Measurements from ENCODE around the gene ST6GAL1. TPM values are rescaled to one million over a fixed set of nuclear protein-coding genes. Genes with fewer than 3 reads are reported as not detected.
A peak's percentile ranks its signal among the peaks of the same experiment; 100 is the strongest.

The ST6GAL1 gene
- total RNA-seq, 6 experiments from 2014 or later: 389 to 574 (median 483) TPM

- ATAC-seq (peak; percentile 57 to 78 (median 73)), DNase-seq (peak; percentile 79 to 94 (median 91))
- H3K4me3 ChIP-seq: peak overlapping the region; percentile 3 to 34 (median 8)
- intact Hi-C loops (cut with DNase I): loop anchor here in 1 of 2 donors (10.0 kb wide), 1 partner anchor 70 kb away; no protein-coding TSS in a partner anchor
- peaks cover 0 to 3% (median 1%) of the 10 kb centered on the region in 4 donors for H3K36me3 ChIP-seq
- peak overlapping the region; percentile 90 to 94 (median 93) for H3K27ac ChIP-seq
- TF ChIP-seq, protein P1, sequence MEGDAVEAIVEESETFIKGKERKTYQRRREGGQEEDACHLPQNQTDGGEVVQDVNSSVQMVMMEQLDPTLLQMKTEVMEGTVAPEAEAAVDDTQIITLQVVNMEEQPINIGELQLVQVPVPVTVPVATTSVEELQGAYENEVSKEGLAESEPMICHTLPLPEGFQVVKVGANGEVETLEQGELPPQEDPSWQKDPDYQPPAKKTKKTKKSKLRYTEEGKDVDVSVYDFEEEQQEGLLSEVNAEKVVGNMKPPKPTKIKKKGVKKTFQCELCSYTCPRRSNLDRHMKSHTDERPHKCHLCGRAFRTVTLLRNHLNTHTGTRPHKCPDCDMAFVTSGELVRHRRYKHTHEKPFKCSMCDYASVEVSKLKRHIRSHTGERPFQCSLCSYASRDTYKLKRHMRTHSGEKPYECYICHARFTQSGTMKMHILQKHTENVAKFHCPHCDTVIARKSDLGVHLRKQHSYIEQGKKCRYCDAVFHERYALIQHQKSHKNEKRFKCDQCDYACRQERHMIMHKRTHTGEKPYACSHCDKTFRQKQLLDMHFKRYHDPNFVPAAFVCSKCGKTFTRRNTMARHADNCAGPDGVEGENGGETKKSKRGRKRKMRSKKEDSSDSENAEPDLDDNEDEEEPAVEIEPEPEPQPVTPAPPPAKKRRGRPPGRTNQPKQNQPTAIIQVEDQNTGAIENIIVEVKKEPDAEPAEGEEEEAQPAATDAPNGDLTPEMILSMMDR (IDR thresholded peaks at IDR 0.05): no peak
- TF ChIP-seq POLR2A (IDR thresholded peaks at IDR 0.05): peak; percentile 59
- H3K9me3 ChIP-seq: no peaks in the 10 kb centered on the region
- H3K4me1 ChIP-seq: peaks cover 0 to 78% (median 33%) of the 10 kb centered on the region in 4 donors
- no peaks in the 10 kb centered on the region for H3K27me3 ChIP-seq
- WGBS (ENCODE audit: insufficient coverage, low coverage, low lambda C conversion rate, missing lambda C conversion rate): 34% methylated on average over 9 of the region's 9 CpGs
Measured at GRCh38 chr3:186974824-186975313, 44.5 kb downstream of the ST6GAL1 start.

DNA sequence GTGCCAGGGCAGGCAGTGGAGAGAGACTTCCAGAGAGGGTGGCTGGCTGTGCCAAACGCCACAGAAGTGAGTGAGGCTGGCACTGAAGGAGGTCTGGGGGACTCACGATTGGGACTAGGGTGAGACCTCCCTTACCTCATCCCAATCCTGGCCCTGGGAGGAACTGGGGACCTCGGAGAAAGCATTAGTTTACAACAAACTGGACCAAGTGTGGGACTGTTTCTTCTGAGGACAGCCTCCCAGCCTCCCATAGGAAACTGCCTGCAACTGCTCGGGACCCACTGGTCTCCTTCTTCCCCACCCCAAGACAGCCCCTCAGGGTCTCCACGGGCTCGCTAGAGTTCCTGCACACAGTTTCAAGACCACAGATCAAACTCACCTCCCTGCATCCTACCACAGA lies 45.4 kb downstream of the ST6GAL1 start:
- TF ChIP-seq POLR2A (IDR thresholded peaks at IDR 0.05): no peak
- TF ChIP-seq, protein P1 (IDR thresholded peaks at IDR 0.05): no peak
- Histone ChIP-seq H3K27me3 (no peaks in the 10 kb centered on the region), H3K36me3 (peaks cover 0 to 3% (median 2%) of the 10 kb centered on the region in 4 donors), H3K4me3 (peak overlapping the region; percentile 3 to 34 (median 8)), H3K27ac (peak overlapping the region; percentile 90 to 94 (median 93)), H3K9me3 (no peaks in the 10 kb centered on the region), H3K4me1 (peaks cover 0 to 83% (median 33%) of the 10 kb centered on the region in 4 donors)
- WGBS (ENCODE audit: insufficient coverage, low coverage, low lambda C conversion rate, missing lambda C conversion rate): 71% methylated on average over 3 of the region's 6 CpGs
- ATAC-seq (peak in 1 of 4 donors; percentile 7), DNase-seq (no peak)
- intact Hi-C loops (cut with DNase I): loop anchor here in 1 of 2 donors (10.0 kb wide), 1 partner anchor 69 kb away; no protein-coding TSS in a partner anchor

DNA sequence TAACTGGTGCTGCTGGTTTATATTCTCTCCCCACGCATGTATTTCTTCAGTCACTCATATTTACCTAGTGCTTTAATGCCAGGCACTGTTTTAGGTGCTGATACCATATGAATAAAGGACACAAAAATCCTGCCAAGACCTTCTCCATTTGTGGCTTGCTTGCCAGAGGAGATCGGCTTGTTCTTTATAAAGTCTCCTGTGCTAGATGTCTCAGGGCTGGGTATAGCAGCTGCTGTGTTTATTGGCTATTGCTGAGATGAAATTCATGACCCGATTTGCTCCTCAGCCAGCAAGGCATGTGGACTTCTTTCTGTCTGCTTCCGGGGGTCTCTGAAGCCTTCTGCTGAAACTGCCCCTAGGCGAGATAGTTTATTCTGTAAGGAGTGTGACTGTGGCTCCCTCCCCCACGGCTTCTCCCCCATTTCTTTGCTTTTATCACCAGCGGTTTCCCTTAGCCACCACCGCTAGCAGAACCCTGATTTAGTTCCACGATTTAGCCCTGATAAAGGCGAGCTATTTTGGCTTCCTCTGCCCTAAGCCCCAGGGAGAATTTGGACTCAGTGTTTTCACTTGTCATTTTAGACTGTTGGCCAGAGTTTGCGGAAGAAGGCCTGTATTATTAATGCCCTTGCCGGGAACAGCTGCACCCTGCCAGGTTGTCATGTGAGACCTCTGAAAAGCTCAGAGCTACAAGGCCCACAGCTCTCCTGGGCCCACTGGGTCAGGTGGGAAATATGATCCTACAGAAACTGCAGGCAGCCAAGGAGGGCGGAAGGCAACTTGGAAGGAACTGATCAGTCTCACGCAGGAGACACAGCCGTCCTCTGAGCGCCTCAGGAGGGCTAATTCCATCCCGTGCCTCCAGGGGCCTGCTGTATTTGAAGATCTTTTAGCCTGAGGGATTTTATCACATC lies 46.8 kb downstream of the ST6GAL1 start:
- WGBS (ENCODE audit: insufficient coverage, low coverage, low lambda C conversion rate, missing lambda C conversion rate): 18% methylated on average over 17 of the region's 17 CpGs
- H3K9me3 ChIP-seq: no peaks in the 10 kb centered on the region
- peak overlapping the region; percentile 90 to 94 (median 93) for H3K27ac ChIP-seq
- TF ChIP-seq, protein P1 (IDR thresholded peaks at IDR 0.05): peak in 1 of 4 donors; percentile 7
- peak; percentile 60 for TF ChIP-seq POLR2A (IDR thresholded peaks at IDR 0.05)
- peak overlapping the region in 2 of 3 donors; percentile 7 to 15 for H3K4me3 ChIP-seq
- no peaks in the 10 kb centered on the region for H3K27me3 ChIP-seq
- H3K4me1 ChIP-seq: peaks cover 0 to 77% (median 24%) of the 10 kb centered on the region in 4 donors
- DNase-seq (peak; percentile 80 to 86 (median 82)), ATAC-seq (peak; percentile 56 to 75 (median 68))
- intact Hi-C loops (cut with DNase I): loop anchor here in 1 of 2 donors (10.0 kb wide), 1 partner anchor 68 kb away; no protein-coding TSS in a partner anchor
- peaks cover 0 to 3% (median 2%) of the 10 kb centered on the region in 4 donors for H3K36me3 ChIP-seq

DNA sequence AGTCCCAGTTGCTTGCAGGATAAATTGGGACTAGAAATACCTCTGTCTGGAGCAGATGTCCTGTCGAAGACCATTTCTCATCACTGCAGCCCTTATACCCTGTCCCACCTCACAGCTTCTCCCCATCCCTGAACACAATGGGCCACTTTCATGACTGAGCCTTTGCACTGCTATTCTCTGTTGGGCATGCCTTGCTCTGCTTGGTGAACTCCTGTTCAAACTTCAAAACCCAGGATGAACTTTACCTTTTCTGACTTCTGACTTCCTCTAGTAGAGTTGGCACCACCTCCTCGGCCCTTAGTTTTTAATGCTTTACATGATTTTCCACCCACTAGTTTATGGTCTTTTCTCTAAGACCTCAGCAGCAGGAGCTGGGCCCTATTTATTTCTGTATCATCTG lies 48.4 kb downstream of the ST6GAL1 start:
- Histone ChIP-seq H3K27ac (peak overlapping the region; percentile 90 to 94 (median 93)), H3K4me1 (peaks cover 0 to 80% (median 23%) of the 10 kb centered on the region in 4 donors), H3K36me3 (peaks cover 0 to 3% (median 0%) of the 10 kb centered on the region in 4 donors), H3K9me3 (no peaks in the 10 kb centered on the region), H3K27me3 (no peaks in the 10 kb centered on the region), H3K4me3 (no peak overlapping the region)
- intact Hi-C loops (cut with DNase I): loop anchor here in 1 of 2 donors (10.0 kb wide), 1 partner anchor 66 kb away; no protein-coding TSS in a partner anchor
- WGBS (ENCODE audit: insufficient coverage, low coverage, low lambda C conversion rate, missing lambda C conversion rate): 55% methylated on average over 2 of the region's 2 CpGs
- TF ChIP-seq POLR2A (IDR thresholded peaks at IDR 0.05): no peak
- TF ChIP-seq, protein P1 (IDR thresholded peaks at IDR 0.05): no peak
- no peak for ATAC-seq
- no peak for DNase-seq
